ENCODE data around the gene NPTN.
"Not testable (repeated sequence)": the region's sequence is repeated elsewhere in the genome, so short reads cannot be mapped to it uniquely, and the experiment has no call there.

Gene NPTN

GRCh38 chr15:73600413-73601335 is 32.5 kb downstream of the NPTN start:
- no peak for DNase-seq

- no peak for DNase-seq
Measured at GRCh38 chr15:73599934-73600333, 33.3 kb downstream of the NPTN start.

DNA sequence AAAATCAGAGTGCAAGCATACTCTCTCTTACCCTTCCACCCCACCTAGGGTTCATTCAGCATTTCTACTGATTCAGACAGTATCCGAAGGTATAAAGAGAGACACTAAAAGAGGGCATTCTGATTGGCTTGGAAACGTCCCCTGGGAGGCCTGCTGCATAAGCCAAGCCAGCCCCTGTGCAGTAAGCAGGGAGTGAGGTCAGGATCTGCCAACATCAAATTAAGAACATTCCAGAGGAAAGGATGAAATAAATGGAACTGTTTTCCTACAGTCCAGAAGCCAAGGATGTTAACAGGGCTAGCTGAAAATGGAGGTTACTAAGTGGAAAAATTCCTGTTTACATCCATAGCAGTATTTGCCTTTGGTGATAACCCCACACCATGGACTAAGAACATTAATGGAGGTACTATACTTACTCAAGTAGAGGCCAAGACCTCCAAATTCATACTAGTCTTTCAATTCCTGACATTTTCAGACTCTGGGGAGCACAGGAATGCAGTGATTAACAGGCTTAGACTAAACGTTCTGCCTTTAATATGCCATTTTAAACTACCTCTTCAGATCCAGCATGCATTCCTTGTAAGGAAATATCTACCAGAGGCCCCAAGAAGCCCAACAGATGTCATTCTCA is 34.5 kb downstream of the NPTN start:
- no peak for DNase-seq

DNA sequence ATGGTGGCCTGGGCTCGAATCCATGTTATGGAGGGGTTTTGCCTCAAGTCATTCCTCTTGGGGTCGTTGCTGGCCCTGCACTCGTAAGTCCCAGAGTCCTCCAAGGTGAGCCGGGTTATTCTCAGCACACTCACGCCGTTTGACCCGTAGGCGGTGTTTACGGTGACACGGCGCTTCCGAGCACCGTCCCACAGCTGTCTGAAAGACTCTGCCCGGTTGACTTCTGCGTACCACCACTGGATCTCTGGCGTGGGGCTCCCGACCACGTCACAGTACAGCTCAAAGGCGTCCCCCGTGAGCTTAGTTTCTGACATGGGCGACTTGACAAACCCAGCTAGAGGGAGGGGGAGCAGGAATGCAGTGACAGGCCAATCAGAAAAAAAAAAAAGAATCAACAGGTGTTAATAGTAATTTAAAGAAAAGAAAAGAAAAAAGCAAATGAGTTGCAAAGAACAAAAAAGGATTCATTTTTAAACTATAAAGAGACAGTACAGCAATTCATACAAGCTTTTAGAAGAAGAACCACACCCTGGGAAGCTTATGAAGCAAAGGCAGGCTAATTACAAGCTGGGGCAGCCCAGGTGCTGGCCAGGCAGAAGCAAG is 36.1 kb downstream of the NPTN start:
- DNase-seq: no peak

- DNase-seq: no peak
Measured at GRCh38 chr15:73596174-73596573, 37.0 kb downstream of the NPTN start.

GRCh38 chr15:73594109-73594508 is 39.1 kb downstream of the NPTN start:
- DNase-seq: no peak

GRCh38 chr15:73593304-73594074 is 39.7 kb downstream of the NPTN start:
- no peak for DNase-seq

DNA sequence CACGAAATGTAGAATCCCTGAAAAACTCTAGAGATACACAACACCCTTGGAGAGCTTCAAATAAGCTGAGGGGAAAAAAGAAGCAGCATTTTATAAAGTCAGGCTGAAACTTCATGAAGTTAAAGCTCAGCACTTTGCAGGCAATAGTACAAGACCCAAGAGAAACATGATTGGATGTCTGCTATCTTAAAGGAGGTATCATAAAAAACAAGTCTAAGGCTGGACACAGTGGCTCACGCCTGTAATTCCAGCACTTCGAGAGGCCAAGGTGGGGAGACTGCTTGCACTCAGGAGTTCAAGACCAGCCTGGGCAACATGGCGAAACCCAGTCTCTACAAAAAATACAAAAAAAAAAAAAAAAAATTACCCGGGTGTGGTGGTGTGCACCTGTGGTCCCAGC is 42.9 kb downstream of the NPTN start:
- DNase-seq: no peak

DNA sequence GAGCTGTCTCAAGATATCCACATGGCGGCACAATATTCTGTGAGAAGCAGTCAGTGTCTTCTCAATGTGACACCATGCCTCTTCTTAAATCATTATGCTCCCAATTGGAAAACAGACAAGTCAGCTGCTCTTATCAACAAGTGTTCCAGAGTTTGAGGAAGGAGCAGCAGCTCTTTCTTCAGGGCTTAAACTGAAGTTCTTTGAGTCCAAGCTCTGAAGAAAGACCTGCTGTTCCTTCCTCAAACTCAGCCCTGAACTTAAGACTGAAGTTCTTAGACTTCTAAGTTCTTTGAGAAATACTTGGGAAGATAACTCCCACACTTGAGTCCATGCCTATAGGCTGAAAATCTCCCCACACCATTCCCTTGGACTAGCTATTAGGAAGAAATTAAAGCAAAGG is 43.4 kb downstream of the NPTN start:
- no peak for DNase-seq

DNA sequence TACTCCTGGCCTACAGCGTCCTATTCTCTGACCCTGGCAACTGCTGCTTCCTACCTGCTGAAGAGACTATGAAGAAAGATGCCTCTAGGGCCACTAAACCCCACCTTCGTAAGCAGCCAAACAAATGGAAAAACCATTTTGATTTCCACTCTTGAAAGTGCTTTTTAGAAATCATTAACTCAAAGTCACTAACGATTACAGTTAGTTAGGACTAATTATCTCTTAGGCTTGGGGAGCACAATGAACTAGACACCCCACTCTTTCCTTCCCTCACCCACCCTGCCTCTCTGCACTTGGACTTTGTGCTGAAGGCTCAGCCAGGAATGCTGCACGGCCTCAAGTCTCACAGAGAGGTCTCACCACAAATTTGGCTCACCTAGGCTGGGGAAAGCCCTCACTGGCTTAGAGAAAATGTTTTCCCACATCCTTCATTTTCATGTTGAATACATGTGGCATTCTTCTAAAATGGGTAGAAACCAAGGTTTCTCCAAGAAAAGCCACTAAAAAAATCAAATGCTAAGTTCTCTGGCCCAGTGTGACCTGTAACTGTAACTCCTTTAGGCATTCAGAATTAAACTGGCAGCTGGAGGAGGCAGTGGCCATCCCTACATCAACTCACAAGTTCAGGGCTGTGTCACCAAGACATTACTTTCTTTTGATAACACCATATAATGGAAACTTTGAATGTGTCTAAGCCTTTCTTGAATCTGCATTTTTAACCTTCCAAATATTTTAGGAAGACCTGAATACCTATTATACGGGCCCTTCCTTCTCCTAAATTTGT is 47.1 kb downstream of the NPTN start:
- DNase-seq: no peak

DNA sequence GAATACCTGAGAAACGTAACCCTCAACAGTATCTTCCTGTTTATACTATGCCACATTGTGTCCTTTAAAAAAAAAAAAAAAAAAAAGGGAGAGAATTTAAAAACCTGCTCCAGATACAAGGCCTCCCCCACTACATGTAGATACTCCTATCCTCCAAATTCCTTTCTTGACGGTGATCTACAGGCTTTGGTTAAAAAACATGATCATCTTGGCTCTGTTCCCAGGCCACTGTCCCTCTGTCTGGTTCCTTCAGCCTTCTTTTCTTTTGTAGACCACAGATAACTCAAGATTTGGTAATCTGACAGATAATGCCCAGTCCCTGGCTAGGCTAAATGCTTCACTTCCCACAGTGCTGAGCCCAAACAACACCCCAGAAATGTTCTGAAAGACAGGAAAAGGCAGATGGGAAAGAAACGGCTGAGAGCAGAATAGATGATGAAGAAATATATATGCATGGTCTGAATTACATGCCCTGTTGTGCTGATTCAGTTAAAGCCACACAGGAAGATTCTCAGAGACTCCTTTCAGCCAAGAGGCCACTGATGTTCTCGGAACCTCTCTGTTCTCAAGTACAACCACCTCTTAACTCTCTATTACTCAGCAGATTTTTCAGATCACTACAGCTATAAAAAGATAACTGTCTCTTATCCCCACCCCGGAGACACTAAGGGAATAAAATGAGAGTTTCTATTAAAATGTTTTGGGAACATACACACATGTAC is 48.3 kb downstream of the NPTN start:
- no peak for DNase-seq

DNA sequence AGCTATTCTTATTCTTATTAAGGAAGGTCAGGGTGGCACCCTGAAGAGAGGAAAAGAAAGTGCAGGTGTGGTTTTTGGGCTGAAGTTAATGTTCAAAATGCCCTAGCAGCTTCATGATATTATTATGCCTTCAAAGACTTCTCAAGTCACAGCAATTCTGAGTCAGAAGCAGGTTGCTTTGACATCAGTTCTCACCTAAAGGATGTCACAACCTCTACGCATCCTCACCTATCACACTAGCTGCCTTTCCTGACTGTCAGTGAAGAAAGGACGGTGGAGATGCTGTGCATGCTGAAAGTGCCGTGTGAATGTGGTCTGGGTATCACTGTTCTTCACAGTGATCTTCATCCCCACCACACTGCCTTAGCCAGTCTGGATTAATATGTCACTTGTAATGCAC is 49.6 kb downstream of the NPTN start:
- no peak for DNase-seq

- DNase-seq: no peak
Measured at GRCh38 chr15:73582851-73583379, 50.3 kb downstream of the NPTN start.

DNA sequence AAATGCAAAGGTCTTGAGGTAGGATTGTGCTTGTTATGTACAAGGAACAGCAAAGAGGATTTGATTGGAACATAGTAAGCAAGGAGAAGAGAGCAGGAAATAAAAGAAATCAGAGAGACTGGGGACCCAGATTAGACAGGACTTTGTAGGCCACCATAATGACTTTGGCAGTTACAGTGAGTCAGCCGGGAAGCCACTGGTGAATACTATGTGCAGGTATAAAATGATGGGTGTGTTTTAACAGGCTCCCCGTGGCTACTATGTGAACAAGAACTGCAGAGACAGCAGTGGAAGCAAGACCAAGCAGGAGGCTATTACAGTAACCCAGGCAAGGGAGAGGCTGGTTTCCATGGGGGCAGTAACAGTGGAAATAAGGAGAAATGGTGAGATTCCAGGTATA is 55.2 kb downstream of the NPTN start:
- DNase-seq: no peak

DNA sequence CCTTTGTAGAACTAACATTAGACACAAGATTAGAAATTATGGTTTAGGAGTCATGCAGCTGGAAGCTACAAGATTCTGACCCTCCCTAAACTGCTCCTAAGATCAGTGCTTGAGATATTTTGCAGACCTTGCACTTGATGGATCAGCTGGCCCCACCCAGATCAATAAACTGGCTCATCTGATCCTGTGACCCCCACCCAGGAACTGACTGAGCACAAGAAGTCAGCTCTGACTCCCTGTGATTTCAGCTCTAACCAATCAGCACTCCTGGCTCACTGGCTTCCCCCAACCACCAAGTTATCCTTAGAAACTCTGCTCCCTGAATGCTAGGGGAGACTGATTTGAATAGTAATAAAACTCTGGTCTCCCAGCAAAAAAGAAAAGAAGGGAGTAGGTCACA is 55.6 kb downstream of the NPTN start:
- not testable (repeated sequence) for DNase-seq

DNA sequence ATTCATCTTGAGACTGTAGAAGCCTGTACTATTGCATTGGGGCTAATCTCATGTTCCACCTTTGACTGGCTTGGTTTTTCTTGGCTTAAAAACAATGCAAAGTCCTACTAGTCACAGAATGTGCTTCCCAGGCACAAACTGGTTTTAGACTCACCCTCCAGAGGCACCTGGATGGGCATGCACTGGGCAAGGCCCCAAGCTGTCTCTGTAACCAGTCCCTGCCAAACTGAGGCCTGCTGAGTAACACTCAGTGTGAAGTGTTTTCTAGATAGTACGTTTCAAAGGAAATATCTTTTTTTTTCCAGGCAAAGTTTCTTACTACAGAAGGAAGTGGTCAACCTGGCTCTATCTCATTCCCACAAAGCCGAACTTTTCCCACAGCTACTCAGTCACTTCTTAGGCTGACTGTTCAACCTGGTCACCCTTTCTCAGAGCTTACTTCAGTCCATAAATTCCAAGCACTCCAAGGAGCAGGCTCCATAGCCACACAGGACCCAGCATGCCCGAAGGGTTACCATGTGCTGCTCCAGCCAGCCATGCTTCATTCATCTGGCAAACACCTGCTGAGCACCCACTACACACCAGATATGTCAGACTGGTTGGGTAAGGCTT is 57.4 kb downstream of the NPTN start:
- DNase-seq: no peak

DNA sequence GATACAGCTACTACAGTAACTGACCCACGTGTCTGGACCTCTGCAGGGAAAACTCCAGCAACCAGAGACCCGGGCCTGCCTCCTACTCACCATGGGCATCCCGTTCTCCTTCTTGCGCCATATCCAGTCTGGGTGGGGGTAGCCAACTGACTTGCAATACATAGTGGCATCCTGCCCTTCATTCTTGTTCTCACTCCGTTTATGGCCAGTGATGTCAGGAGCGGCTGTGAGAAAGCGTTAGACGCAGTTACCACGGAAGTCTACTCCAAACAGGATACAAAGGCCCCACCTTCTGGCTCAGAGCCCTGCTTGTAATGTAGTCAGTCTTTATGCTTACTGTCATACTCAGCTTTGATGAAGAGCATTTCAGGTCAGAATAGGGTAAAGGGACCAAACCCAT is 59.6 kb downstream of the NPTN start:
- DNase-seq: no peak

DNA sequence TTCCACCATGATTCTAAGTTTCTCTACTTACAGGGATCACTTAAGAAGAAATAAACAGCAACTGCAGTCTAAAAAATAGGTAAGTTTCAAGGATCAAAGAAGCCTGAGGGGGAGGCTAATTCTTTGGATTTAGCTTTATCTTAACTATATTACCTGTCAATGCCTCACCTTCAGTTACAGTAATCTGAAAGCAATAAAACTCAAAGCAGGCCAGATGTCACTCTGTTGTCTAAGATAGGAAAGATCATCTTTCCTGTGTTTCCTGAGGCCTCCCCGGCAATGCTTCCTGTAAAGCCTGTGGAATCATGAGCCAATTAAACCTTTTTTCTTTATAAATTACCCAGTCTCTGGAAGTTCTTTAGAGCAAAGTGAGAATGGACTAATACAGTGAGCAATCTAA is 60.2 kb downstream of the NPTN start:
- no peak for DNase-seq

GRCh38 chr15:73572296-73572695 is 60.9 kb downstream of the NPTN start:
- DNase-seq: no peak

GRCh38 chr15:73571346-73571745 is 61.8 kb downstream of the NPTN start:
- DNase-seq: no peak

All from stimulated activated CD4-positive, alpha-beta T cell treated with anti-CD3 and anti-CD28 coated beads, Interleukin-4, amount 100 ng/mL, for 1 hour (primary cell).